ENCODE measurements around the gene NRP1.
A peak's percentile ranks its signal among the peaks of the same experiment; 100 is the strongest.

NRP1 gene

DNA sequence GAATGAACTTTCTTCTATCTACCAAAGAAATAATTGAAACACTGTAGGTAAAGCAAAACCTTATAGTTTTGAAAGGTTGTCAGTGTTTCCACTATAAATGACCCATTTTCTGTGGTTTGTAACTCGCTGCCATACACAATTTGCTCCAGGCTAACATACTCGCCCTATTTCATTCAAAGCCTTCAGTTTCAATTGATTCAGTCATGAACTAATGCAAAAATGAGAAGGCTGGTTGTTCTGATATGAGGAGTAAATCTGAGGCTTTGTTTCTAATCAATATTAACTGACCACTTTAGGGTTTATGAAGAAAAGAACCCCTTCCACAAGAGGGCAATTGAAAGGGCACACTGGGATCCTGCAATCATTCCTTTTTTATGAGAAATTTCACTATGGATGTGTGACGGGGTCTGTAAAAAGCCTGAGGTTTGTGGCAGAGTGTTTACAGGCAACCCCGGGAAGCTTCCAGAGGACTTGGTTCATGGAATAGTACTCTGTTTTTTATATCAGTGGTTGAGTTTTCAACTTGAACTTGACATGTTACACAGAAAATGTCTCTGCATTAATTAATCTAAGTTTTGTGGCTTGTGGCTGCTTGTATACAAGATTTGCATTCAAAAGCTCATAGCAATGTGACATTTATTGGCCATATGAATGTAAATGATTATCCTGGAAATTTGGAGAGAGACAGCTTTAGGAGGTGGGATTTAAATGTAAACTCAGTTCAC, 133.2 kb downstream of the NRP1 start:
- FAIRE-seq = no peak

- no peak for FAIRE-seq
These were observed 134.7 kb downstream of the NRP1 start for GRCh38 chr10:33199731-33200232.

DNA sequence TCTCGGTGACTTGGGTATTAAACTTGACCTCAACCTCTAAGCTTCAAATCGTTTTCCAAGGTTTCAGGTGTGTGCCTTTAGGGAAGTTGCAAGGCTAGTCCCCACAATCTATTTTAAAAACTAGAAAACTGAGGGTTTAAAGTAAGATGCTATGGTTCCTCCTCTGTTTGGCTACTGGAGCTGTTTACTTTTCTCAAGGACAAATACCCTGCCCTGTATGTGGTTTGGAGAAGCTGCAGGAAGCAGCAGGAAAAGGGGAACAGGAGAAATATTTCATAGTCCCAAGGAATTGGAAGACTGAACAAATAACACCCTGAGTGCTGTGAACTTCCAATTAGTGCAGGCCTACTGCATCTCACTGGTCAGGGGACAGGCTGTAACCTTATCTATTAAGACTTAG, 135.9 kb downstream of the NRP1 start:
- FAIRE-seq = no peak

DNA sequence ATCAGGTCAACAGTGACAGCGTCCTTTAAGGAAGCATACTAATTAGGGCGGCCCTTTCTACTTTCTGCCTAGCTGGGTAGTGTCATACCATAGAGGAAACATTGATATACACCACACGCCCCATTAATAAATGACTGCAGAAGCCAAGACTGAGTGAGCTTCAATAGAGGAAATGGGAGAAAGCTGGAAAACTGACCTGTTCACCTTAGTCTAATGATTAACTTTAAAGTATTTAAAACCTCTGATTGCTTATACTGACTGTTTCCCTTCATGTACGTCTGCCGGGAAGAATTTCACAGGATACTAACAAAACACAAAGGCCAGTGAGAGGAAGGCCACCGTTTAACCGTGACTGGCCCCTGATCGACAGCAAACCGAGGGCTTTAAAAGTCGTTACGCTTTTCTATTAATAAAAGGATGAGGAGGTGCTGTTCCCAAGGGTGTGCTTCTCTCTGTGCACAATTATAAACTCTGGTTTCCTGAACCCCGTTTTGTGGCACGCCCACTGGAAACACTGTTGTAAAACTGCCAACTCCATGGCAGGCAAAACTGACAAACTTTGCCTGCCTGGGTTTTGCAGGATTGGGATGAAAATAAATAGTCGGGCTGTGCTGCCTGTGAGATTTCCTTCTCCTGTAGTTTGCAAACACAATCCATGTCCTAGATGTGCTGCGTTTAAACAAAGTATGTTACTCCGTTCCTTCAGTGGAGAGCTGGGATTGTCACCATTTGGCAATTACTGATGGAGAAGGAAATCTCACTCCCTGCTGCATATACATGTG, 137.6 kb downstream of the NRP1 start:
- no peak for FAIRE-seq

- no peak for FAIRE-seq
These were observed 138.1 kb downstream of the NRP1 start for GRCh38 chr10:33196377-33196706.

GRCh38 chr10:33195608-33196376, 138.7 kb downstream of the NRP1 start:
- no peak for FAIRE-seq

DNA sequence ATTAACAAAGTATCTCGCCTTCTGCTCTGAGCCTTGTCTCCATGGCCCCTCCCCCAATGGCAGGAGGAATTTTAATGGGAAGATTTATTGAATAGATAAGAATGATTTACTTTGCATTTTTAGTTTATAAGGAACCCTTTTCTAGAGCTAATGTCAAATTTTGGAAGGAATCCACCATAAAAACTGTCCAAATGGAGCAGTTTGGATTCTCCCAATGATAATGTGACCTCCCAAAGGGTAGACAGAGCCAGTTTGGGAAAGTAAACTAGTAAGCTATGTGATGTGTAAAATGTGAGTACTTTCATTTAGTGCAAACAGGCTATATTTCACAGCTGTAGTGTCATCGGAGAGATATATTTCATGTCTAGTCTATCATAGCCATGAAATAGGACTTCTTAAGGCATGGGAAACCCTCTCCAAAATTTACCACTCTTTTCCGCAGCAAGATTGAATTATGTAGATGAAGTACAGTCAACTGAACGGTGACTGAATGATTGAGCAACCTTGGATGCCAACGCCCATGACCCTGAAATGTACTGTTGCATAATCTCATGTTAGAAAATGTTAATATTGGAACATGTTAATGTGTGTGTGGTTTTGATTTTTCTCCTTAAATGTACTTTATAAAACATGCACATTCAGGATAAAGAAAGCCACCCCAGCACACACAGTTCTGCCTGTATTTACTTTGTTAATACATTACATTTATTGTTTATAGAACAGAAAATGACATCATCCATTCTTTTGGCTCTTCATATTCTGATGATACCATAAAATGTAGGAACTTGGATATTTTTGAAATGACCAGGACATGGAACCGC, 140.6 kb downstream of the NRP1 start:
- no peak for FAIRE-seq

DNA sequence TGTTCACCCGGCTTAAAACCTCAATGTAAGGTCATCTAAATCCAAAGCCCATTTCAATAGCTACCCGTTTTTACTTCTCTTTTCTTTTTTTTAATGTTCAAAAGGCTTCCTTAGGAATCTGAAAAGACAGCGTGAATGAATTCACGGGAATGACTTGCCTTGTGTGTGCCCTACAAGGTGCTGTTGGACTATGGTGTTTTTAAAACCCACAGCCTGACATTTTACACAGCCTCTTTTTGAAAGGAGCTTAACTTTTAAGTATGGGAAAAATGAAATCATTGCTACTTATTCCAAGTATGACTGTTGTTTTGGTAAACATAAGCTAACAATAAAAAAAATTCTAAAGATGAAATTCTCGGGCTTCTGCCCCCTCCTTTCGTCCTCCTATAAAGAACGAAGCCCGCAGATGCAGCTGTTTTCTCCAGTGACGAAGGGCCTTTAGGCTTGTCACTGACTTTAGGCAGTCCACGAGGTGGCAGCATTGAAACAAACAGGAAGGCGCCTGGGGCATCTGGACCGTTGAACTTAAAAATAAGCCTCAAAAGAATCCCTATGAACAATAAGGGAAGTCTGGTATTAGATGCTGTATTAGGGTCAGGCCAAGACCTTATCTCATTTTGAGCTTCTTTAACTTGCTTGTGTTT, 141.3 kb downstream of the NRP1 start:
- FAIRE-seq = peak; percentile 30

DNA sequence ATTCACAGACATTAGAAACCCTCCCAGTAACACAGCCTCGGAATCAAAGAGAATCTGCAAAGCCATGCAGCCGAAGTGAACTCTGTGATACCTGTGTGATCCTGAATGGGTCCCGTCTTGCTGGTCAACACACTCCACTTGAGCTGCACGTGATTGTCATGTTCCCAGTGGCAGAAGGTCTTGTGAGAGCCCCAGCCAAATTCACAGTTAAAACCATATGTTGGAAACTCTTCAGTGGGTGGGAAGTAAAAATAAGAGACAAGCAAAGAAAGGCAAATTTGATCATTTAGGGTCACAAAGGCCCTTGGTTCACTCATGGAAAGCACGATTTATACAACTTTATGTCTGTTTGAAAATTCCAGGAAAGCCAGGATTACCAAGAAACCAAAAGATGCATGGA, 142.3 kb downstream of the NRP1 start:
- FAIRE-seq = no peak

DNA sequence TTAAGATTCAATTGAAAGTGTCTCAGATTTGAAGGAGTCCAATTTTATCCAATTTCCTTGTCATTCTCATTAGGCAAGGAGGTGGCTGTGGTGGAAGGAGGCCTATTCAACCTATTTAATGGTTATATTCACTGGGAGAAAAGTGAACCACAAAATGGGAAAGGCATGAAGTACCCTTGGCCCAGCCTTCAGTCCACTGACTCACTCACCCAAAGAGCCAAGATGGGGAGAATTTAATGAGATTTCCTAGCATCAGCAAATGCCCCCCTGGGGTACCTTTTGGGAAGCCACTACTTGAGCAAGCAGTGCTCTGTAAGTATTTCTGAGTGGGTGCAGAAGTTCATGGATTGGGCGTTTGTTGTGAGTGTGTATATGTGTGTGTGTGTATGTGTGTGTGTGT, 144.1 kb downstream of the NRP1 start:
- FAIRE-seq = no peak

DNA sequence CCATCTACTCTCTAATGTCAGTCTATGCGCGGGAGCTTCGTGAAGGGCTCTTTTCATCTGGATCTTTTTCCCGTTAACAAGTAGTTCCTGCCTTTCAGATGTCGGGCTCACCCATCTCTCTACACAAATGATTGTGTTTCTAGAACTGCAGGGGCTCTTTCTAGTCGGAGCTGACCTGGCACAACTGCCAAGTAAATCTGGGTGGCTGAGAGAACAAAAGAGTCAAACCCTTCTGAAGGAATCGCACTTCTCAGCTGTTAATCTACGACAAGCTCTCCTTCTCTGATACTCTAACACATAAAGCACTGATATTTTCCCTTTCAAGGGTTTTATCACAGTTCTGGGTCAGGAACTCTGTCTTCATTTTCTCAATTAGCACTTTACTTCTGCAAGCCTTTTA, 144.7 kb downstream of the NRP1 start:
- FAIRE-seq = no peak

DNA sequence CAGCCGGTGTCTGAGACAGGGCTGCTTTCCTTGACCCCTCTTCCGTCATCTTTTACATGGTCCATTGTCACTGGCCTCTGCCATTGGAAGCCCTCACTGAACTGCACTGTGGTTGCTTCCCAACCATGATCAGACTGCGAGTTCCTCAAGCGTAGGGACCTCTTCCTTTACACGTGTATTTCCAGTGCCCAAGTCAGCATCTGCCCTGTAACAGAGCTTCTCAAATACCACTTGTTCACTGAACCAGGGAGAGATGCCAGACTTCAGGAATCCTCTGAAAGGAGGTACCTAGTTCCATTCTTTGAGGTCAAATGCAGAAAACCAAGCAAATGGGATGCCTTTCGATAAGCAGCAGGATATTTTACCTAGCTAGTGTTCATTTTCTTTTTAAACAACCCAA, 145.1 kb downstream of the NRP1 start:
- no peak for FAIRE-seq

- no peak for FAIRE-seq
These were observed 147.0 kb downstream of the NRP1 start for GRCh38 chr10:33187427-33187999.

- FAIRE-seq = no peak
These were observed 148.3 kb downstream of the NRP1 start for GRCh38 chr10:33186150-33186549.

DNA sequence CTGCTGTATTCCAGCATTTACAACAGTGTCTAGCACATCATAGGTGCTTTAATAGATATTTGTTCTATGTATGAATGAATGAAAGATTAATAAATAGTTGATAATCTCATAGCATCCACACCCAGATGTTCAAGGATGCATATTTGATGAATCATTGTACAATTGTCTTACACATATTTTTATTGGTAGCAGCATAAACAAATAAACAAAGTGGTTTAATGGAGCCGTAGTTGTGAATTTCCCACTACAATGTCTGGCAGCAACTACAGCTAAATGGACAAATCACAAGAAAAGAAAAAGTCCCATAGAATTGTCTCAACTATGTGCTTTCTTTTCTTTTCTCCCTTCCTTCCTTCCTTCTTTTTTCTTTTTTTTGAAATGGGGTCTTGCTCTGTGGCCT, 150.8 kb downstream of the NRP1 start:
- FAIRE-seq = no peak

DNA sequence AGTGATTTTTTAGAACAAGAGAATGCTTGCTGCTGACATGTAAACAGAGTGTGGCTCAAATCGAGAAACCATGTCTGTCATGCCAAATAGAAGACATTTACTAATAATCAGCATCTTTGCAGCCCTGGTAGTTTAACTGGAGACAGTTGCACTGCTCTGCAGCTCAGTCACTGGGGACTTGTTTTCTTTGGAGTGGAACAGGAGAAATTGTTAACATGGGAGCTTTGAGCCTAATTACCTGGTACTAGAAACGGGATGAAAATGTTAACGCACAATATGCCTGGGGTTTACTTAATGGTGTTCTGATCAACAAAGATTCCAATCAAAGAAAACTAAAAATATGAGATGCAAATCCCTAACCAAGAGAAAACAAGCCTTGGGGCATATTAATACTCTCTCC, 153.5 kb downstream of the NRP1 start:
- FAIRE-seq = no peak

DNA sequence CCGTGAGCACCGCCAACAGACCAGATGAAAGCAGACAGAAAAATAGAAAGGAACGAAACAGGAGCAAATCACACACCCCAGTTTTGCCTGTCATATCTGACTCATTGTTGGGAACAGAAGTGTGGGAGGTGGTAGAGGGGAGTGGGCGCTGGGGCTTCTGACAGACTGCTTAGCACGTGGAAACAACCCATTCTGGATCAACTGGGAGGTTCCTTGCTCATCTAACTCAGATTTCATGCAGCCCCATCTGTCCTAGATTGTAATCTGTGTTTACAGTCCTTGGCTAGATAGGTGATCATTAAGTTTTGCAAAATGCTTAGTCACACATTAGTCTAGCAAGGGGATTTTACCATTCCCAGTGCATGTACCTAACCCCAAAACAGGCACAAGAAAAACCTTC, 154.1 kb downstream of the NRP1 start:
- no peak for FAIRE-seq

DNA sequence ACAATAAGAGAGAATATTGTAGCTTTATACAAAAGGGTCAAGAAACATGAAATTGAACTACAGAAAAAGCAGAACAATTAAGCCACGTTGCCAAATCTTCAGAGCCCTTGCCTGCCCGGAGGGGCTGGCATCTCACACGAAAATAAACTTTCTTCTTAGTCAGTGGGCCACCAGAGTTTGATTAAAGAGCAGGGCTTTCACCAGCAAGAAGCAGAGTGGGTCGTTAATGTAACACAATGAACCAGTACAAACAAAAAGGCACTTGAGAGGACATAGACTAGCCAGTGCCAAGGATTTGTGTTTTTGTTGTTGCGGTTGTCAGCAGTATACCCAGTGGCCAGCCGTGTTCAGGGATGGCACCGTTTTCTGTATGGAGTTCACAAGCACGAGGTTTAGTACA, 155.4 kb downstream of the NRP1 start:
- FAIRE-seq = no peak

DNA sequence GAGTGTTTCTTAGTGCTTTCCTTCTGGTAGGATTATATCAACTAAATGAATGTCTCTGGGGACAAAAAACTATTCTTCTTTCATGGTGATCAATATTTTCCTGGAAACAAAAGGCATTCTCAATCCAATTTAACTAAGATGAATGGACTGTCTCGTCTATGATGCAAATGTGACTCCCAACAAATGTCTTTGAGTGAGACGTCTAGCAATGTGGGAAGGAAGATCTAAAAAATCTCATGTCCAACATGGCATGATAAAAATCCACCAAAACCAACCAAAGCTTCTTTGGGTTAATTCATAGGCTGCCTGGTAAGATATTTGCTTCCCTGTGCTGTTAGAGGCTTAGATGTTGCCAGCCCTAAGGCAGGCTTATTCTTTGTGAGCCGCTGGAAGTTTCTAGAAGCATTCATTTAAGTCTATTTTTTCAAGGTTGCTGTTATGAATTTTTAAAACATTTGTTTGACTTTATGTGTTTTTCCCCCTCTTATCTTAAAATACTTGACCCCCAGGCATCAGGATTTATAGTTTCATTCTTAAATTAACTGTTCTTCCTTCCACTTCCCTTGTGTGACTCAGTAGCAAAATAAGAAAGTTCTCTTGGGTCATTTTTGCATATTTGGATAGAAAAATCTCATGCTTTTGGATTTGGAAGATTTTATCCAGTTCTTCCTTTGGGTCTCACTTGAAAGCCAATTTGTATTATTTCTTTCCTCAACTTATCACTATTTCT, 156.3 kb downstream of the NRP1 start:
- FAIRE-seq = no peak

DNA sequence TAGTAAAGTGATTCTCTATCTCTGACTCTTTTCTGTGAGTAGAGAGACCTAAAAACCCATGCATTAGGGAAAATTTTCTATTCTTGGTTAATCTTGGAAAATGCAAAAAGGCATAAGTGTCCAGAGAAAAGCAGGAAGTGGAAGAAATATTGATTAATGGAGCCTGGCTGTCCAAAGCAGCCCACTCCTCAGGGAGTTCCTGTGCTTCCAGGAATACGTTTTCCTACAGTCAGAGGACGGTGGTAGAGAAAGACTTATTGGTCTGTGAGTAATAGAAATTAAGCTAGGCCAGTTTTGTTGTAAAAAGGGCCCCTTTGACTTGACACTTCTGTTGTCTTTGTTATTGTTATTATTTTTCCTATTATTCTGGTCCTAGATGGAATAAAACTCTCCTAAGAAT, 157.8 kb downstream of the NRP1 start:
- FAIRE-seq = no peak

Measured in G401.6 (cell line).